DOHH2 (cell line): ENCODE data around the gene NEDD4L.

Source experiments
- EZH2phosphoT487 ChIP-seq: fragments of 200-600 bp; sonication (generic); IDR thresholded peaks from 2 replicates; pipeline ENCODE4 v1.6.1; 2017; ENCODE audit warnings: borderline replicate concordance, mild to moderate bottlenecking, antibody characterized with exemption, low read length, moderate library complexity, mixed read lengths
- TF ChIP-seq, protein P1 (sequence below): fragments of 200-600 bp; sonication (generic); IDR thresholded peaks from one replicate; pipeline ENCODE4 v1.5.1; 2014; ENCODE audit warnings: antibody characterized with exemption, mild to moderate bottlenecking, low read depth, low read length; ENCODE audit not compliant: poor library complexity, severe bottlenecking

DNA sequence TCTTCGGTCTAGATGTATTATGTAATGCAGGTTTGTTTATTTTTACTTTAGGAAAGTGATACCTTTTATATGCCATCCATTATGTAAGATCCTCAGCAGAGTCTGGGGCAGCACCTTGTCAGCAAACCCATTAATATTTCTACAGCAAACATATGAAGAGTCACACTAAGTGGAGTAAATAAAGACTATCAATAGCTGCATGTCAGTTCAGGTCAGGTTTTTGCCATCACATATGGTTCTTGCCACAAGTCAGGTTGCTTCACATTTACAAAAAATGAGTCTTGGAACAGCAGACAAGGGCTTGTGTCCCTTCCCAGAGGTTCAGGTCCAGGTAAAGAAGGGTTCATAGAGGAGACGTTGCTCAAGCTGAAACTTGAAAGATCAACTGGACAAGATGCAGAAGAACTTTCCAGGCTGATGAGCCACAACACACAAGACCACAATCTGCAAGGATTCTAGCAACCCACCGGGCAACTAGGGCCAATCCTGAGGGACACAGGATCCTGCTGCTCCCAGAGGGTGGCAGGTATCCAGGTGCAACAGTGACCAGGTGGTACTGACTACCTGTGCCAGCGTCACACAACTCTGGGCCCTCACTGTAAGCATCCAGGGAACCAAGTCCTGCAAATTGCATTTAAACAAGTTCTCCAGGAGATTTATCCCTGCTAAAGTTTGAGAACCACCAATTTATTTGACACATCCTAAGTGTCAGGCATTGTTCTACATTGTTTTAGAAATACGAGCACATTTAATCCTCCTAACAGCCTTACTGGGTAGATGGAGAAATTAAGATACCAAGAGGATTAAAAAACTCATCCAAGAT lies 369.0 kb downstream of the NEDD4L start:
- TF ChIP-seq, protein P1, sequence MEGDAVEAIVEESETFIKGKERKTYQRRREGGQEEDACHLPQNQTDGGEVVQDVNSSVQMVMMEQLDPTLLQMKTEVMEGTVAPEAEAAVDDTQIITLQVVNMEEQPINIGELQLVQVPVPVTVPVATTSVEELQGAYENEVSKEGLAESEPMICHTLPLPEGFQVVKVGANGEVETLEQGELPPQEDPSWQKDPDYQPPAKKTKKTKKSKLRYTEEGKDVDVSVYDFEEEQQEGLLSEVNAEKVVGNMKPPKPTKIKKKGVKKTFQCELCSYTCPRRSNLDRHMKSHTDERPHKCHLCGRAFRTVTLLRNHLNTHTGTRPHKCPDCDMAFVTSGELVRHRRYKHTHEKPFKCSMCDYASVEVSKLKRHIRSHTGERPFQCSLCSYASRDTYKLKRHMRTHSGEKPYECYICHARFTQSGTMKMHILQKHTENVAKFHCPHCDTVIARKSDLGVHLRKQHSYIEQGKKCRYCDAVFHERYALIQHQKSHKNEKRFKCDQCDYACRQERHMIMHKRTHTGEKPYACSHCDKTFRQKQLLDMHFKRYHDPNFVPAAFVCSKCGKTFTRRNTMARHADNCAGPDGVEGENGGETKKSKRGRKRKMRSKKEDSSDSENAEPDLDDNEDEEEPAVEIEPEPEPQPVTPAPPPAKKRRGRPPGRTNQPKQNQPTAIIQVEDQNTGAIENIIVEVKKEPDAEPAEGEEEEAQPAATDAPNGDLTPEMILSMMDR = no peak
- TF ChIP-seq EZH2phosphoT487 = no peak
